Measurements from ENCODE around the gene RGS3.

- TF ChIP-seq REST (IDR thresholded peaks at IDR 0.05; ENCODE audit: insufficient replicate concordance, low read depth) (no peak), CTCF (IDR thresholded peaks at IDR 0.05; ENCODE audit: insufficient read depth, low read length) (no peak), POLR2AphosphoS5 (IDR thresholded peaks at IDR 0.05; ENCODE audit: low read depth) (no peak)
Observed at GRCh38 chr9:113612828-113613227, 149.3 kb downstream of the RGS3 start.
